A673 (cell line): ENCODE results near the gene CDK14. TPM values are rescaled to one million over a fixed set of nuclear protein-coding genes. Genes with fewer than 3 reads are reported as not detected.
A peak's percentile ranks its signal among the peaks of the same experiment; 100 is the strongest.
"Not testable (repeated sequence)": the region's sequence is repeated elsewhere in the genome, so short reads cannot be mapped to it uniquely, and the experiment has no call there.

Source experiments
- BruUV-seq: library from RNA; stranded (reverse); fragments of 400-500 nt; replicated peaks from 2 replicates; lab custom pipeline; 2021; lab: Mats Ljungman, UMichigan
- CTCF ChIA-PET: fragments of 300-600 bp; sonication (Branson Sonifier 250); formaldehyde crosslinking; loops from one replicate; lab custom pipeline; 2022; ENCODE audit warnings: antibody characterized with exemption; lab: Charles Lee
- POLR2A ChIA-PET: fragments of 300-600 bp; sonication (Branson Sonifier 250); formaldehyde crosslinking; loops from one replicate; lab custom pipeline; 2022; ENCODE audit warnings: antibody characterized with exemption; ENCODE audit not compliant: low non-redundant PET; lab: Charles Lee
- DNase-seq: peaks from one replicate; pipeline ENCODE4 v3.0.0-alpha.2; 2015; ENCODE audit warnings: low spot score
- H3K27ac ChIP-seq: fragments of 200-600 bp; sonication (generic); 2 replicates; pipeline ENCODE4 v1.5.1; 2016; ENCODE audit warnings: mixed run types, low read depth, mild to moderate bottlenecking, mixed read lengths, antibody characterized with exemption, low read length; ENCODE audit not compliant: poor library complexity, severe bottlenecking
- H3K27me3 ChIP-seq: fragments of 200-600 bp; sonication (generic); replicated peaks from 2 replicates; pipeline ENCODE4 v1.6.1; 2017; ENCODE audit warnings: mixed run types, low read depth, mild to moderate bottlenecking, mixed read lengths, antibody characterized with exemption, low read length; ENCODE audit not compliant: insufficient read depth, poor library complexity
- H3K36me3 ChIP-seq: fragments of 200-600 bp; sonication (generic); 2 replicates; pipeline ENCODE4 v1.6.1; 2016; ENCODE audit warnings: mixed run types, mild to moderate bottlenecking, mixed read lengths, antibody characterized with exemption, low read length; ENCODE audit not compliant: insufficient read depth, poor library complexity, severe bottlenecking
- H3K4me1 ChIP-seq: fragments of 200-600 bp; sonication (generic); 2 replicates; pipeline ENCODE4 v1.6.1; 2017; ENCODE audit warnings: mixed run types, mild to moderate bottlenecking, mixed read lengths, antibody characterized with exemption, low read length; ENCODE audit not compliant: insufficient read depth, poor library complexity, severe bottlenecking
- H3K4me3 ChIP-seq: fragments of 200-600 bp; sonication (generic); 2 replicates; pipeline ENCODE4 v1.5.1; 2016; ENCODE audit warnings: low read depth, mixed run types, mild to moderate bottlenecking, mixed read lengths, low read length; ENCODE audit not compliant: poor library complexity, severe bottlenecking
- H3K9me3 ChIP-seq: fragments of 200-600 bp; sonication (generic); 2 replicates; pipeline ENCODE4 v1.6.1; 2016; ENCODE audit warnings: mixed run types, low read depth, mild to moderate bottlenecking, mixed read lengths, antibody characterized with exemption, low read length; ENCODE audit not compliant: poor library complexity, severe bottlenecking
- CTCF ChIP-seq: fragments of 300-800, 200-600 bp; sonication (generic); conservative IDR thresholded peaks from 2 replicates; pipeline ENCODE4 v1.5.1; 2017; ENCODE audit warnings: low read depth, mild to moderate bottlenecking, antibody characterized with exemption, low read length, moderate library complexity, mixed read lengths
- EZH2 ChIP-seq: fragments of 200-600 bp; sonication (generic); IDR thresholded peaks from 2 replicates; pipeline ENCODE4 v1.6.1; 2017; ENCODE audit warnings: borderline replicate concordance, low read depth, mild to moderate bottlenecking, mixed read lengths, antibody characterized with exemption, low read length; ENCODE audit not compliant: poor library complexity, severe bottlenecking
- intact Hi-C: fragments of 100-400 bp; cut with micrococcal nuclease; formaldehyde crosslinking; loops from one replicate; pipeline ENCODE4 v1.10.0; 2022; ENCODE audit not compliant: unreplicated experiment
- total RNA-seq: library from RNA; stranded (reverse); gene quantifications from 2 replicates; pipeline ENCODE4 v1.2.3, GENCODE V29; 2021

CDK14 gene
- total RNA-seq, 1 experiment from 2014 or later: 128 TPM

GRCh38 chr7:90928700-90929424 lies 332.7 kb downstream of the CDK14 start:
- CTCF ChIA-PET, H3K4me3 ChIP-seq, BruUV-seq, intact Hi-C loops, H3K27ac ChIP-seq, POLR2A ChIA-PET, H3K4me1 ChIP-seq, H3K36me3 ChIP-seq, H3K9me3 ChIP-seq, H3K27me3 ChIP-seq: not testable (repeated sequence)
- peak; percentile 18 for DNase-seq
- 0 out of 2 replicates have a peak, but pooled peaks have one; percentile 17 for TF ChIP-seq CTCF

GRCh38 chr7:90931986-90932916 lies 336.1 kb downstream of the CDK14 start:
- Histone ChIP-seq H3K4me3 (no peak overlapping the region), H3K27ac (no peak overlapping the region), H3K36me3 (no peaks in the 10 kb centered on the region), H3K4me1 (no peaks in the 10 kb centered on the region), H3K27me3 (no peaks in the 10 kb centered on the region), H3K9me3 (peaks cover under 1% of the 10 kb centered on the region)
- intact Hi-C loops: no loop called here
- ChIA-PET CTCF (no interaction called here), POLR2A (interaction anchor here (0.7 kb wide), 1 partner anchor 330 kb away, joined by 4 read pairs; no protein-coding TSS in a partner anchor)
- no peak for TF ChIP-seq EZH2
- no peak for TF ChIP-seq CTCF
- no TSS peak for BruUV-seq
- DNase-seq: no peak

- CTCF ChIA-PET: no interaction called here
- Histone ChIP-seq H3K4me1 (no peaks in the 10 kb centered on the region), H3K27ac (no peak overlapping the region), H3K27me3 (no peaks in the 10 kb centered on the region), H3K36me3 (no peaks in the 10 kb centered on the region), H3K9me3 (peaks cover 4% of the 10 kb centered on the region), H3K4me3 (no peak overlapping the region)
- POLR2A ChIA-PET: interaction anchor here (0.9 kb wide), 1 partner anchor 81 kb away, joined by 3 read pairs; no protein-coding TSS in a partner anchor
- DNase-seq: no peak
- TF ChIP-seq CTCF: no peak
- TF ChIP-seq EZH2: no peak
- intact Hi-C loops: no loop called here
- BruUV-seq: no TSS peak
Observed at GRCh38 chr7:90933041-90933440, 336.9 kb downstream of the CDK14 start.
